H1 (cell line): ENCODE data around the gene UBB. TPM values are rescaled to one million over a fixed set of nuclear protein-coding genes. Genes with fewer than 3 reads are reported as not detected.

Experiments
- ATF3 ChIP-seq: IDR thresholded peaks from 2 replicates; pipeline ENCODE4 v1.6.1; 2011; ENCODE audit warnings: low read depth, mild to moderate bottlenecking, low read length; ENCODE audit not compliant: insufficient read depth
- polyA plus RNA-seq, 7 experiments: library from polyadenylated mRNA; depleted of rRNA in 3 of 7; stranded (reverse) in 5 of 7; unstranded in 2 of 7; fragments of >200 nt in 5 of 7; fragments of 200-250 nt in 2 of 7; gene quantifications; 1 replicate in 5 of 7; 2 replicates in 1 of 7; 4 replicates in 1 of 7; pipeline versions ENCODE4 v1.2.1 to v1.2.3, GENCODE V29; 2011 to 2013; ENCODE audit warnings: missing spikeins in 2 of 7, mixed read lengths in 2 of 7
- total RNA-seq: library from RNA; stranded (reverse); fragmentation: NEBNext Ultra II Directional; extraction: Animal tissue kit (Norgen Biotek cat#: 25700); gene quantifications from 2 replicates; pipeline ENCODE4 v1.2.1, GENCODE V29; 2021

The UBB gene
- total and polyA plus RNA-seq, 2 of the 8 experiments (the other 6 are each of a cell fraction or from before 2014, with no cell fraction given): 1,597 to 1,605 TPM

GRCh38 chr17:16417896-16418684 is 37.2 kb downstream of the UBB start (continued):
- TF ChIP-seq ATF3: no peak
- TF ChIP-seq, all 59 proteins: peak for 0
